ENCODE data around the gene CWC25. TPM values are rescaled to one million over a fixed set of nuclear protein-coding genes. Genes with fewer than 3 reads are reported as not detected.
A peak's percentile ranks its signal among the peaks of the same experiment; 100 is the strongest.

Gene CWC25
- total and polyA plus RNA-seq, 2 of the 13 experiments (the other 11 are each of a cell fraction or from before 2014, with no cell fraction given): 15.6 to 22.7 TPM

DNA sequence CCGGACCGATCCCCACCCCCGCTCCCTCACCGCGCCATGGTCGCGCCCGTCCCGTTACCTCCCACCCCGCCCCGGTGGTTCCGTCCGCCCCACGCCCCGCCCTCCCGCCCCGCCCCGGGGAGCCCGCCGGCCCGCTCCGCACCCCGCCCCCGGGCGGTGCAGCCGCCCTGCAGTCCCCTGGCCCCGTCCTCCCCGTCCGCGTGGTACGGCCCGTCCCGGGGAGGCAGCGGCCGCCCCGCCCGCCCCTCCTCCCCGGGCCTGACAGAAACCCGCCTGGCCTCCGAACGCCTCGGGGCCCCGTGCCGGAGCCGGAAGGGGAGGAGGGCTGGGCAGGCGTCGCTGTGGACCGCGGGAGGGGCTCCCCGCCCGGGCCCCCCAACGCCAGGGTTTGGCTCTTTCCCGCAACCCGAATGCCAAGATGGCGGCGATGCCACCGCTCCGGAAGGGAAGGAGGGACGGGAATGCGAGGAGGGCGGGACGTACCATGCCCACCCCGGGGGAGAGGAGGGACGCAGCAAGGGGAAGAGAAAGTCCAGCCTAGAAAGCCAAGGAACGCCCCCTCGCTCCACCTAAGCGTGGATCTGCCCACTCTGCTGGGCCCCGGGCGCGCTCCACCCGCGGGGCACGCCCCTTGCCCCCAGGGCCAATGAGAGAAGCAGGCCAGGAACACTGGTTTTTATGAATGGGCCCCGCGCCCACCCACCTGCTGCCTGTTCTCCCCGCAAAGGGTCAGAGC lies 25.5 kb downstream of the CWC25 start, which contains the start of gene PIP4K2B (continued):
- peak; percentile 54 for TF ChIP-seq ZNF770 (CRISPR knock-in tag; IDR thresholded peaks at IDR 0.05)

- FAIRE-seq: no peak
- intact Hi-C loops (cut with micrococcal nuclease; ENCODE audit: unreplicated experiment) (no loop called here), in situ Hi-C loops (cut with HindIII; ENCODE audit: extremely low pct_ligation_motif_present, low pct_unique_long_range_greater_than_20kb) (no loop called here)
- peaks cover 50% of the 10 kb centered on the region for H3K79me2 ChIP-seq (ENCODE audit: insufficient read depth, low read length)
- peaks cover 22% of the 10 kb centered on the region; the same call in 1 of the 2 replicates for H4K20me1 ChIP-seq (ENCODE audit: insufficient read depth, low read length)
- H3K4me1 ChIP-seq (ENCODE audit: insufficient read depth, low read length): peaks cover 39% of the 10 kb centered on the region
- peak overlapping the region; percentile 73 to 98 (median 90) for H3K4me3 ChIP-seq (replicated peaks in 1 of 3; ENCODE audit: insufficient read depth in 1 of 3, low read depth in 2 of 3, low read length in 3 of 3)
- H3K9ac ChIP-seq (ENCODE audit: insufficient read depth, low read depth, low read length): peak overlapping the region; percentile 99
- H2AFZ ChIP-seq (ENCODE audit: low read length): no peak overlapping the region
- peak overlapping the region; percentile 86 for H3K4me2 ChIP-seq (ENCODE audit: low read depth, low read length)
- peak overlapping the region; percentile 87 for H3K27ac ChIP-seq (ENCODE audit: extremely low read length, insufficient read depth, low read length)
- TSS peak; percentile 51 for BruUV-seq (replicated peaks)
- no peaks in the 10 kb centered on the region for H3K9me3 ChIP-seq (ENCODE audit: low read length)
- peak; percentile 43 for ATAC-seq
- CTCF ChIA-PET (ENCODE audit: low intra/inter-chr PET ratio, low total read pairs): no interaction called here
- peak; percentile 27 for DNase-seq (ENCODE audit: low spot score)
- H3K36me3 ChIP-seq (replicated peaks in 1 of 2; ENCODE audit: control insufficient read depth in 1 of 2, insufficient read depth in 2 of 2, low read length in 2 of 2): peaks cover 11 to 30% of the 10 kb centered on the region in 2 experiments
- no peaks in the 10 kb centered on the region for H3K27me3 ChIP-seq (ENCODE audit: control insufficient read depth in 1 of 2, insufficient read depth in 2 of 2, low read length in 2 of 2)
- 1% methylated on average over 24 of the region's 53 CpGs for WGBS (ENCODE audit: low lambda C conversion rate)
- POLR2A ChIA-PET: interaction anchor here (0.6 to 2.3 kb wide), 12 partner anchors 19 to 116 kb away, joined by 3 to 11 read pairs (median 3); partner anchors contain the start of genes CWC25, LASP1 and PSMB3
- TF ChIP-seq ZFP36 (IDR thresholded peaks at IDR 0.05; ENCODE audit: borderline replicate concordance, low read depth, low read length, partially characterized antibody): no peak
- peak; percentile 42; the same call in 1 of the 2 replicates for TF ChIP-seq WIZ (CRISPR knock-in tag; IDR thresholded peaks at IDR 0.05)
- peak; percentile 74 for TF ChIP-seq MYC (CRISPR knock-in tag; IDR thresholded peaks at IDR 0.05; ENCODE audit: borderline replicate concordance)
- no peak for TF ChIP-seq SSRP1 (CRISPR knock-in tag; IDR thresholded peaks at IDR 0.05)
- no peak for TF ChIP-seq ZNF816 (CRISPR knock-in tag; IDR thresholded peaks at IDR 0.05; ENCODE audit: borderline replicate concordance)
- TF ChIP-seq KDM3A (CRISPR knock-in tag; IDR thresholded peaks at IDR 0.05; ENCODE audit: low read depth): no peak
- no peak for TF ChIP-seq SKI (IDR thresholded peaks at IDR 0.05; ENCODE audit: partially characterized antibody)
- TF ChIP-seq GATAD2A (CRISPR knock-in tag; IDR thresholded peaks at IDR 0.05): no peak
- TF ChIP-seq CENPBD1 (CRISPR knock-in tag; IDR thresholded peaks at IDR 0.05; ENCODE audit: borderline replicate concordance, low read depth): no peak
- no peak for TF ChIP-seq STAT5B (CRISPR knock-in tag; IDR thresholded peaks at IDR 0.05)
- peak; percentile 52; the same call in 1 of the 2 replicates for TF ChIP-seq POGZ (CRISPR knock-in tag; IDR thresholded peaks at IDR 0.05)
- TF ChIP-seq HOXA3 (CRISPR knock-in tag; IDR thresholded peaks at IDR 0.05): peak; percentile 73; the same call in 1 of the 2 replicates
- TF ChIP-seq ZIK1 (CRISPR knock-in tag; IDR thresholded peaks at IDR 0.05; ENCODE audit: borderline replicate concordance, low read depth): no peak
- TF ChIP-seq NFIB (CRISPR knock-in tag; IDR thresholded peaks at IDR 0.05; ENCODE audit: borderline replicate concordance): 0 out of 2 replicates have a peak, but pooled peaks have one; percentile 72
- no peak for TF ChIP-seq AGO2 (optimal IDR thresholded peaks at IDR 0.05; ENCODE audit: low read depth, low read length)
- no peak; the same call in 1 of the 2 replicates for TF ChIP-seq ZNF558 (CRISPR knock-in tag; IDR thresholded peaks at IDR 0.05; ENCODE audit: borderline replicate concordance)
- TF ChIP-seq ZNF264 (CRISPR knock-in tag; IDR thresholded peaks at IDR 0.05): no peak
Measured at GRCh38 chr17:38798614-38799500, 26.3 kb downstream of the CWC25 start.

Measured in HepG2 (cell line).